Sciatic nerve (tissue), 2 donors: ENCODE data around the gene MYO9A. TPM values are rescaled to one million over a fixed set of nuclear protein-coding genes. Genes with fewer than 3 reads are reported as not detected.
A peak's percentile ranks its signal among the peaks of the same experiment; 100 is the strongest.

Experiments
- ATAC-seq: fragments of 200-7000 bp; cut with Tn5 transposase; one replicate; pipeline ENCODE4 v1.9.1; 2020; ENCODE audit warnings: mild to moderate bottlenecking, moderate library complexity
- DNase-seq: peaks from one replicate; pipeline ENCODE4 v3.0.0-alpha.2; 2020; ENCODE audit warnings: low spot score
- intact Hi-C: fragments of 100-400 bp; cut with DNase I; formaldehyde crosslinking; loops from one replicate; pipeline ENCODE4 v1.14.2; 2022
- total RNA-seq: library from RNA; stranded (reverse); fragmentation: NEBNext Ultra II Directional; extraction: Animal tissue kit (Norgen Biotek cat#: 25700); gene quantifications from one replicate; pipeline ENCODE4 v1.2.1, GENCODE V29; 2021
- donor health status: DM: no; HTN: no; CAD: no.
- donor health status: DM: no; HTN: no; CAD: no.

Gene MYO9A
- total RNA-seq, 1 donor from 2014 or later, result 98.7 TPM

- intact Hi-C loops, result loop anchor here (10.0 kb wide), 1 partner anchor 362 kb away; no protein-coding TSS in a partner anchor
- ATAC-seq (peak; percentile 26), DNase-seq (no peak)
Observed at GRCh38 chr15:71807125-71807629, 310.8 kb downstream of the MYO9A start.

GRCh38 chr15:71806452-71806931, 311.5 kb downstream of the MYO9A start:
- intact Hi-C loops, result loop anchor here (10.0 kb wide), 1 partner anchor 362 kb away; no protein-coding TSS in a partner anchor
- DNase-seq (no peak), ATAC-seq (peak; percentile 8)

- intact Hi-C loops, result loop anchor here (5.0 to 10.0 kb wide), 2 partner anchors 58 to 360 kb away; no protein-coding TSS in a partner anchor
- DNase-seq (no peak), ATAC-seq (no peak)
Observed at GRCh38 chr15:71804695-71805470, 313.1 kb downstream of the MYO9A start.

GRCh38 chr15:71804226-71804625, 313.7 kb downstream of the MYO9A start:
- intact Hi-C loops, result loop anchor here (5.0 to 10.0 kb wide), 2 partner anchors 57 to 359 kb away; no protein-coding TSS in a partner anchor

GRCh38 chr15:71802770-71803169, 315.2 kb downstream of the MYO9A start:
- ATAC-seq (no peak), DNase-seq (no peak)
- intact Hi-C loops, result loop anchor here (5.0 to 10.0 kb wide), 2 partner anchors 55 to 358 kb away; no protein-coding TSS in a partner anchor

More at GRCh38 chr15:71804226-71804625, 313.7 kb downstream of the MYO9A start:
- no peak for DNase-seq
- ATAC-seq, result no peak

- ATAC-seq (no peak), DNase-seq (no peak)
- intact Hi-C loops, result loop anchor here (5.0 to 10.0 kb wide), 2 partner anchors 55 to 357 kb away; no protein-coding TSS in a partner anchor
Observed at GRCh38 chr15:71801935-71802655, 315.9 kb downstream of the MYO9A start.

GRCh38 chr15:71800835-71801745, 316.9 kb downstream of the MYO9A start:
- intact Hi-C loops, result loop anchor here (5.0 to 10.0 kb wide), 2 partner anchors 54 to 356 kb away; no protein-coding TSS in a partner anchor

GRCh38 chr15:71800190-71800589, 317.8 kb downstream of the MYO9A start:
- intact Hi-C loops, result loop anchor here (5.0 to 10.0 kb wide), 2 partner anchors 53 to 355 kb away; no protein-coding TSS in a partner anchor
- ATAC-seq (no peak), DNase-seq (no peak)

More at GRCh38 chr15:71800835-71801745, 316.9 kb downstream of the MYO9A start:
- DNase-seq, result no peak
- peak; percentile 91 for ATAC-seq

- ATAC-seq (no peak), DNase-seq (no peak)
- intact Hi-C loops, result no loop called here
Observed at GRCh38 chr15:71798641-71799040, 319.3 kb downstream of the MYO9A start.

GRCh38 chr15:71792521-71792920, 325.4 kb downstream of the MYO9A start:
- ATAC-seq (no peak), DNase-seq (no peak)
- intact Hi-C loops, result no loop called here

GRCh38 chr15:71791975-71792374, 326.0 kb downstream of the MYO9A start:
- DNase-seq (no peak), ATAC-seq (no peak)
- intact Hi-C loops, result no loop called here

GRCh38 chr15:71790081-71790480, 327.9 kb downstream of the MYO9A start:
- intact Hi-C loops, result no loop called here
- no peak for ATAC-seq
- peak; percentile 43 for DNase-seq

GRCh38 chr15:71789616-71790015, 328.3 kb downstream of the MYO9A start:
- DNase-seq (no peak), ATAC-seq (no peak)
- intact Hi-C loops, result no loop called here

- intact Hi-C loops, result no loop called here
- DNase-seq (peak; percentile 19), ATAC-seq (no peak)
Observed at GRCh38 chr15:71788646-71789579, 329.0 kb downstream of the MYO9A start.

GRCh38 chr15:71786673-71787072, 331.3 kb downstream of the MYO9A start:
- DNase-seq, result no peak
- no peak for ATAC-seq
- intact Hi-C loops, result no loop called here

- DNase-seq (no peak), ATAC-seq (no peak)
- intact Hi-C loops, result no loop called here
Observed at GRCh38 chr15:71785996-71786395, 332.0 kb downstream of the MYO9A start.

- intact Hi-C loops, result no loop called here
- no peak for DNase-seq
- no peak for ATAC-seq
Observed at GRCh38 chr15:71784719-71785118, 333.2 kb downstream of the MYO9A start.
